Measurements from ENCODE around the gene CSTB.
A peak's percentile ranks its signal among the peaks of the same experiment; 100 is the strongest.
"Not testable (repeated sequence)": the region's sequence is repeated elsewhere in the genome, so short reads cannot be mapped to it uniquely, and the experiment has no call there.

The CSTB gene

GRCh38 chr21:43775795-43776430 lies at the start of gene CSTB:
Gene CSTB (minus strand): TSS chr21:43776308. CDS start chr21:43776269, 39 bp downstream.
- peak; percentile 72 for DNase-seq (ENCODE audit: low read depth)

GRCh38 chr21:43825242-43825935 lies 49.3 kb upstream of the CSTB start:
- no peak for DNase-seq (ENCODE audit: low read depth)

GRCh38 chr21:43824333-43825241 lies 48.5 kb upstream of the CSTB start:
- DNase-seq (ENCODE audit: low read depth): peak; percentile 27

- not testable (repeated sequence) for DNase-seq (ENCODE audit: low read depth)
Observed at GRCh38 chr21:43822741-43823140, 46.6 kb upstream of the CSTB start.

- not testable (repeated sequence) for DNase-seq (ENCODE audit: low read depth)
Observed at GRCh38 chr21:43822166-43822565, 46.1 kb upstream of the CSTB start.

GRCh38 chr21:43820466-43820865 lies 44.4 kb upstream of the CSTB start:
- no peak for DNase-seq (ENCODE audit: low read depth)

GRCh38 chr21:43819511-43820405 lies 43.6 kb upstream of the CSTB start:
- DNase-seq (ENCODE audit: low read depth): no peak

- no peak for DNase-seq (ENCODE audit: low read depth)
Observed at GRCh38 chr21:43818685-43819084, 42.6 kb upstream of the CSTB start.

- no peak for DNase-seq (ENCODE audit: low read depth)
Observed at GRCh38 chr21:43817157-43818086, 41.3 kb upstream of the CSTB start.

GRCh38 chr21:43816611-43817071 lies 40.5 kb upstream of the CSTB start:
- no peak for DNase-seq (ENCODE audit: low read depth)

- no peak for DNase-seq (ENCODE audit: low read depth)
Observed at GRCh38 chr21:43815991-43816390, 39.9 kb upstream of the CSTB start.

GRCh38 chr21:43815107-43815613 lies 39.1 kb upstream of the CSTB start:
- DNase-seq (ENCODE audit: low read depth): no peak

GRCh38 chr21:43814215-43815106 lies 38.4 kb upstream of the CSTB start:
- no peak for DNase-seq (ENCODE audit: low read depth)

GRCh38 chr21:43813656-43813980 lies 37.5 kb upstream of the CSTB start:
- DNase-seq (ENCODE audit: low read depth): no peak

GRCh38 chr21:43812957-43813655 lies 37.0 kb upstream of the CSTB start:
- no peak for DNase-seq (ENCODE audit: low read depth)

- DNase-seq (ENCODE audit: low read depth): peak; percentile 32
Observed at GRCh38 chr21:43812139-43812821, 36.2 kb upstream of the CSTB start.

GRCh38 chr21:43811262-43812105 lies 35.4 kb upstream of the CSTB start:
- DNase-seq (ENCODE audit: low read depth): no peak
